Medulla oblongata (tissue), 1 donor: ENCODE results near the gene SGSM2.
"Not testable (repeated sequence)": the region's sequence is repeated elsewhere in the genome, so short reads cannot be mapped to it uniquely, and the experiment has no call there.

ENCODE experiments used
- DNase-seq: peaks from one replicate; pipeline ENCODE4 v3.0.0-alpha.2; 2015; ENCODE audit errors: extremely low spot score

The SGSM2 gene, protein sequence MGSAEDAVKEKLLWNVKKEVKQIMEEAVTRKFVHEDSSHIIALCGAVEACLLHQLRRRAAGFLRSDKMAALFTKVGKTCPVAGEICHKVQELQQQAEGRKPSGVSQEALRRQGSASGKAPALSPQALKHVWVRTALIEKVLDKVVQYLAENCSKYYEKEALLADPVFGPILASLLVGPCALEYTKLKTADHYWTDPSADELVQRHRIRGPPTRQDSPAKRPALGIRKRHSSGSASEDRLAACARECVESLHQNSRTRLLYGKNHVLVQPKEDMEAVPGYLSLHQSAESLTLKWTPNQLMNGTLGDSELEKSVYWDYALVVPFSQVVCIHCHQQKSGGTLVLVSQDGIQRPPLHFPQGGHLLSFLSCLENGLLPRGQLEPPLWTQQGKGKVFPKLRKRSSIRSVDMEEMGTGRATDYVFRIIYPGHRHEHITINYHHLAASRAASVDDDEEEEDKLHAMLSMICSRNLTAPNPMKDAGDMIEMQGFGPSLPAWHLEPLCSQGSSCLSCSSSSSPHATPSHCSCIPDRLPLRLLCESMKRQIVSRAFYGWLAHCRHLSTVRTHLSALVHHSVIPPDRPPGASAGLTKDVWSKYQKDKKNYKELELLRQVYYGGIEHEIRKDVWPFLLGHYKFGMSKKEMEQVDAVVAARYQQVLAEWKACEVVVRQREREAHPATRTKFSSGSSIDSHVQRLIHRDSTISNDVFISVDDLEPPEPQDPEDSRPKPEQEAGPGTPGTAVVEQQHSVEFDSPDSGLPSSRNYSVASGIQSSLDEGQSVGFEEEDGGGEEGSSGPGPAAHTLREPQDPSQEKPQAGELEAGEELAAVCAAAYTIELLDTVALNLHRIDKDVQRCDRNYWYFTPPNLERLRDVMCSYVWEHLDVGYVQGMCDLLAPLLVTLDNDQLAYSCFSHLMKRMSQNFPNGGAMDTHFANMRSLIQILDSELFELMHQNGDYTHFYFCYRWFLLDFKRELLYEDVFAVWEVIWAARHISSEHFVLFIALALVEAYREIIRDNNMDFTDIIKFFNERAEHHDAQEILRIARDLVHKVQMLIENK

DNA sequence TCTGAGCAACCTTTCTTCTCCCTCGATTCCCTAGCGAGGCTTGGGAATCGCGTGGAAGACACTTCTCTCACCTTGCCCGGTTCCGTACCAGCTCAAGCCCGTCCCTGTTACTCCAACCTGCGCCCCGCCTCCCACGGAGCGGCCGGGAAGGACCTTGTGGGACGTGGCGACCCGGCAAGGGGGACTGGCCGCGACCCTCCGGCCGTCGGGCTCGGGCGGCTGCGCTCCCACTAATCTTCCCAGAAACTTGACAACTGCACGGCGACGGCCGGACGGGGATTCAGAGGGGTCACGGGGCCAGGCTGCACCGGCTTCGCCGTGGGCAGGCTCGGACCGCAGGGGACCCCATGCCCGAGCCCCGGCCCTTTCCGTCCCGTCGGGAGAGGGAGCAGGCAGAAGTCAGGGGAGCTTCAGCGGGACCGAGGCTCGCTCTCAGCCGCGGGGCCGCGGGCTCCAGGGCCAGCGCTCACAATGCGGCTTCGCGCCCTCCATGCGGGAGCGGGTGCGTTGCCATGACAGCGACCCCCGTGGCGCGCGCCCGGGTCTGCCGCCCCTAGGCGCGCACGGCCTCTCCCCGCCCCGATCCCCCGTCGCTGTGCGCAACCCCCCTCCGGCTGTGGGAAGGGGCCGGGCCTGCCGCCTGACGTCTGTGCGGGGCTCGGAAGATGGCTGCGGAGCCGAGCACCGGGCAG lies at the start of gene SGSM2:
SGSM2 (plus strand) TSS at position 650 of the 692 bp plus-strand sequence. CDS start 188 bp downstream, outside the sequence.
- DNase-seq, result peak; percentile 50

DNA sequence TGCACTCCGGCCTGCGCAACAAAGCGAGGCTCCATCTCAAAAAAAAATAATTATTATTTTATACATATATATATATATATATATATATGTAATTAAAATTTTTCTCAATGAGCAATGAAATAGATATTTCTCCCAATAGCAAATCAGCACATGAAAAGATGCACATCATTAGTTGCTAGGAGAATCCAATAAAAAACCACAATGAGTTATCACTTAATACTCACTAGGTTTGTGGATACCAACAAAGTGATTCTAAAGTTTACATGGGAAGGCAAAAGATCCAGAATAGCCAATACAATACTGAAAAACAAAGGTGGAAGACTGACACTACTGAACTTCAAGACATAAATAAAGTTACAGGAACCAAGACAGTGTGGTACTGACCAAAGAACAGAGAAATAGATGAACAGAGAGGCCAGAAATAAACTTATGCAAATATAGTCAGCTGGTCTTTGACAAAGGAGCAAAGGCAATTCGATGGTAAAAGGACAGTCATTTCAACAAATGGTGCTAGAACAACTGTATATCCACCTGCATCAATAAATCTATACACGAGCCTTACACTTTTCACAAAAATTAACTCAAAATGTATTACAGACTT lies 47.3 kb upstream of the SGSM2 start:
- no peak for DNase-seq

DNA sequence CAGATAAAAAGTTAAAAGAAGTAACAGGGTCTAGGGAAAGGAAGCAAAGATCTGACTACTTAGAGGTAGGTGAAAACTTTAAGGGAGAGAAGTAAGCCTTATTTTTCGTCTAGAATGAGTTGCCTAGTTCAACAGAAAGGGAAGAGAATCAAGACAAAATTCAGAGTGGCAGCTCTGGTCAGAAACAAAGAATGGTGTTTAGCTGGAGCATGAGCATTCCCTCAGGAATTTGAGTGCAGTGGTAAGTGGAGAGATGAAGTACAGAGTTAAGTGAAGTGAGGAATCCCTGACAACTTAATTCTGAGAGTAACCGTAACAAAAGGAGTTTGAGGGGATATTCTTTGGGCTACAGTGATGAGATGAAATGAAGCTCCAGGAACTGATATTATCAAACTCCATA lies 45.2 kb upstream of the SGSM2 start:
- DNase-seq, result no peak

DNA sequence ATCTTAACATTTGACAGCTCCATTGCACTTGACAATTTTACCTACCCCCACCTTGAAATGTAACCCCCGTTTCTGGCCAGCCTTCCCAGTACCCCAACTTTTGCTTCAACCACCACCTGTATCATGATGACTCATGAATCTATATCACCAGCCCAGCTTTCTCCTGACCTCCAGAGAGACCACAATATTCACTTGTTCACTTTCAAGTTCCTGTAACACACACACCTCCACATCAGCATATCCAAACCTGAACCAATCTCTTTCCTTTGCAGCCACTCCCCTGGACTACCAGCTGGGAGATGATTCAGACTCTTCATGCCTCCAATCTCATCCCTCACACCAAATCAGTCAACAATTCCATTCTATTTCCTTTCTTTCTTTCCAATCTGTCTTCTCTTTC lies 41.7 kb upstream of the SGSM2 start:
- DNase-seq, result no peak

DNA sequence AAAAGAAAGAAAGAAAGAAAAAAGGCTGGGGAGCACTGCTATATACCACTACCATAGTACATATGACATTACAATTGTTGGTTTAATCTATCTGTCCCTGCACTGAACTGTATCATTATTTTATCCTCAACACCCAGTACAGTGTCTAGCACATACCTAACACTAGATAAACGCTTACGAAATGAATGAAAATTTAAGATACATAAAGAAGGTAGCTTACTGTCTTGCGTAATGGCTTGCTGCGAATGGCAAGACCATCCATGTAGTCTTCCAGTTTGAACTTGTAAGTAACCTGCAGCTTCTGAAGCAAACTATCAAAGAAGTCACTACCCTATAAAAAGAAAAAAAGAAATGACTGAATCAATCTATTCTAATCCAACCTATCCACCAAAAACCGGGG lies 40.3 kb upstream of the SGSM2 start:
- no peak for DNase-seq

DNA sequence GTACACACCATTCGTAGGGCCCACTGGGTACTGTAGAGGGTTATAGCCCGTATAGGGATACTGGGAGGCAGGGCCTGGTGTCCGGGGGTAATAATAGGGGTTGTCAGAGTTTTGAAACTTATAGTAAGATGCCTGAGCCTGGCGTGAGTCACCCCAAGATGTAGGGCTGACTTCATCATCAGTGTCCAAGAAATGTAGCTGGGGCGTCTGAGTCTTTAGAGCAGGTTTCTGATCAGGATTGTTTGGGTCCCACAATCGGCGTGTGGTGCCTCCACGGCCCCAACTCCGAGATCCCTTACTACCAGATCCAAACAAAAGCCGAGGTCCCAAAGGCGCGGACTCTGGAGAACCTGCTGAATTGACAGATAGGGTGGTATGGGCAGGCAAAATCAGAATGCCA lies 38.2 kb upstream of the SGSM2 start:
- DNase-seq, result no peak

DNA sequence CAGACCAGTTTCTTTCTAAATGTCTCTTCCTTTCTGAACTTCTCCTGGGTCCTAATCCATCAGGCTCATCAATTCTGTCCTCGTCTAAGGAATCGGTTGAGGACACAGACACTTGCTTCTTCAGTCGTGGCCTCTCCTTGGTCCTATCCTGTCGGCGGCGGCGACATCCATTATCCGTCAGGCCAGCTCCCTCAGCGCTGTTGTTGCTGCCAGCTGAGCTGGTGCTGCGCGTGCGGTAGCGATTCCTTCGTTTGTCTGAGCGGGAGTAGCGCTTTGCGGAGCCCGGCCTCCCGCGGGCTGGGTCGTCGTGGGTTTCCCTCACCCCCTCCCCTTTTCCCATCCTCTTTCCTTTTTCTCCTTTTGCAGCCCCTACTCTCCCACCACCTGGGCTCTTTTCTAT lies 37.5 kb upstream of the SGSM2 start:
- DNase-seq, result no peak

DNA sequence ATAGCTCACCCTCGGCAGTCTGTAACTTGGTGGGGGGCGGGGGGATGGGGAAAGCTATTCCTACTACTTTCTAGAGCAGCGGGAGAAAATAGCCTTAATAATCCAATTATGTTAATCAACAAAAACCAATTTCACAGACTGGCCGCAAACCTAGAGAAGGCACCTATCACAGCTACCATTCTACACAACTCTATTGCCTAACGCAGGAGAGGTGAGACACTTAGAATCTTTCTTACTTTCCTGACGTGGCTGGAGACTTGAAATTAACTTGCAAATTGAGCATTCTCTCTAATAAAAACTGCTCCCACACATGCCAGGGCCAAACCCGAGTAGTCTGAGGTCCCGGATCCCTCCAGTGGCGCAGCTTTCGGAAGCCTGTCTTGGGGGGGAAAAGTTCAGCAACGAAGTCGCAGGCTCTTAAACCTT lies 34.5 kb upstream of the SGSM2 start:
- DNase-seq, result no peak

DNA sequence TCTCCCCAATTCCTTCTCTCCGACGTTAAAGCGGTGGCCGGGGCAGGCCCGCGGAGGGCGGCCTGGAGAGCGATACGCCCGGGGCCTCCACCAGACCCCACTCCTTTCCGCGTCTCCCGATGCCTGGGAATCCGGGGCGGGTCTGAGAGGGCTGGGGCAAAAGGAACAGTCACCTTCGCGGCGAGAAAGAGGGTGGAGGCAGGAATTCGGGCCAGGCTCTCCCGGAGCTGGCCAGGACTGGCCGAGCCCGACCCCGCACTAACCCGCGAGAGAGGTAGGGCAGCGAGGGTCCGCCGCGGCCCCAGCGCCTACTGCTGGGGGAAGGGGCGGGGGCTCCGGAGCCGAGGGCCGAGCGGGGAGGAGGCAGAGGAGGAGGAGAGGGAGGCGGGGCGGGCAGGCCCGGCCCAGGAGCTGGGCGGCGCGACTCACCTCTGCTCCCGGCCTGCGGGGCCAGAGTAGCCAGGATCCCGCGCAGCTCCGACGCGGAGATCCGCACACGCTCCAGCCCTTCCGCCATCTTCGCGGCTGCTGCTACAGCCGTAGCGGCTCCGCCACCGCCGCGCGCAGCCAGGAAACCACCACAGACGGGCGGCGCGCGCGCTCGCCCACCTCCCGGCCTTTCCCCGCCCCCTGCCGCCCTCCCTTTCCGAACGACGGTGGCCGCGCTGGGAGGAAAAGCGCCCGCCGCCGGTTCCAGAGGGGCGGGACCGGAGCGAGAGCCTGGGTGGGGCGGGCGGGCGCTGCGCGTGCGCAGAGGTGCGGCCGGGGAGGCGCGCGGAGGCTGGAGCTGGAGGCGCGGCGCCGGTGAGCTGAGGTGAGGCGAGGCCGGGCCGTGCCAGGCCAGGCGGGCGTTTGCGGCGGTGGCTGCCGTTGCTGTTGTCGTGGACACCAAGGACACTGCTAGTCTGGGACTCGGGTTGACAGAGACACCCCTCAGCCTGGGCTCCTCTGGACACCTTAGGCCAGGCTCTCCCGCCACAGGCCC lies 33.8 kb upstream of the SGSM2 start, which contains the start of the genes SMG6 and SRR:
SMG6 (minus strand) TSS at position 582 of the 985 bp plus-strand sequence; CDS start at position 517, 65 bp downstream.
SRR (plus strand) TSS at position 747 of the 985 bp plus-strand sequence. CDS start 11,611 bp downstream, outside the sequence.
- peak; percentile 92 for DNase-seq

DNA sequence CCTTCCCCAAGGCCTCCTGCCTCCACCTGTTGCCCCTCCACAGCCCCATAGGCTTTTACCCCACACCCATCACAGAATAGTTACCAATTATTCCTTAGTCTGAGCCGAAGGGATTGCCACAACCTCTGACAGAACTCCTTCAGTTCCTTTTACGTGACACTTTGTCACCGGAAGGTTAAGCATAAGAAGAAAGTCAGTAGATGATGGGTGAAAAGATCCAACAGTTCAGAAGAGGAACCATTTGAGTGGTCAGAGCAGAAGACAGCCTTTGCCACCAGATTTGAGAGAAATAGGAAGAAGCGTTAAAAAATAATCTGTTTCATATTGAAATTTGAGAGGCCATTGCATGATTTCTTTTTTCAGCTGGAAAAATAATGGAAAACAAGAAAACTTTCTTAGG lies 32.4 kb upstream of the SGSM2 start:
- DNase-seq, result no peak

DNA sequence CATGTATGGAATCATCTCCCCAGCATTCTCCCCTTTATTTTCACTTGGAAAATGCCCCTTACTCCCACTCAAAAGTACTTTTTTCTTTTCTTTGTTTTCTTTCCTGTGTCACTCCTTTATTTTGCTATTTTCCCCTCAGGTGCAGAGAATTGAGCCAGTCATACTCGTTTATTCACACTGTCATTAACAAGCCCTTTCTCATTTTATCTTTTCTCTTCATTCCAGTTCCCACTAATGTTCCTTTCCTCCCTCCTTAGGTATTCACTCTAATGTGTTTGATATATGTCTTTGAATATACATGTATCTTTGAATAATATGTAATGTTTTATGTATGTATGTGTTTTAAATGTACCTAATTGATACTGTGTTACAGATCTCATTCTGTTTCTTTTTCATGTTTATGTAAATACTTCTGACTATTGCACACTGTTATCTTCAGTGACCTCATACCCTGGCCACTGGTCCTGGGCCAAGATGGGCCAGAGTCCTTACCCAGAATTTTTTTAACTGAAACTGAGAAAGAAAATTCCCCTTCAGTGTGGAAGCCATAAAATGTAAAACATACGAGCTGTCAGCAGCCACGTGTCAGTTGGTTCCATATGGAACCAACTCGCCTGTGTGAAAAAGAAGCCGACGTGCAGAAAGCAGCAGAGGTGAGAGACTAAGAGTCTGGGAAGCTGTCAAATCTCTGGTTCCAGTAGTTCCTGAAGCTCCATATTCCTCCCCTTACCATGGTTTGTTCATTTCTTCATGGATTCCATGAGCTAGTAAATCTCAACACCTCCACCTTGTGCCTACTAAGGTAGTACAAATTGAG lies 27.8 kb upstream of the SGSM2 start:
- DNase-seq, result no peak

DNA sequence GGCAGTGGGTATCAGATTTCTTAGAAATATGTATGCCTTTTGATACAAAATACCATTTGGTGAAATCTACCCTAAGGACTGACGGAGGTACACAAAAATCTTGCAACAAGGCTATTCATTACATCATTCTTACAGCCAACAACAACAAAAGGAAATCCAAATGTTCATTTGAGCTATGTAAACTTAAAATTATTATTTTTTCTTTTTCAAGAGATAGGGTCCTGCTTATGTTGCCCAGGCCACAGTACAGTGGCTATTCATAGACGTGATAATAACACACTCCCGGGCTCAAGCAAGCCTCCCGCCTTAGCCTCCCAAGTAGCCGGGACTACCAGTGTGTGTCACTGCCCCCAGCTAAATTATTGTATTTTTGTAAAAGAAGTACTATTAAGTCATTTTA lies 24.6 kb upstream of the SGSM2 start:
- DNase-seq, result no peak

DNA sequence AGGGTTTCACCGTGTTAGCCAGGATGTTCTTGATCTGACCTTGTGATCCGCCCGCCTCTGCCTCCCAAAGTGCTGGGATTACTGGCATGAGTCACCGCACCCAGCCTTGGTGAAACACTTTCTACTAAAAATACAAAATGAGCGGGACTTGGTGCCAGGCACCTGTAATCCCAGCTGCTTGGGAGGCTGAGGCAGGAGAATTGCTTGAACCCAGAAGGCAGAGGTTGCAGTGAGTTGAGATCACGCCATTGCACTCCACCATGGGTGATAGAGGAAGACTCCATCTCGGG lies 20.4 kb upstream of the SGSM2 start:
- DNase-seq, result not testable (repeated sequence)

DNA sequence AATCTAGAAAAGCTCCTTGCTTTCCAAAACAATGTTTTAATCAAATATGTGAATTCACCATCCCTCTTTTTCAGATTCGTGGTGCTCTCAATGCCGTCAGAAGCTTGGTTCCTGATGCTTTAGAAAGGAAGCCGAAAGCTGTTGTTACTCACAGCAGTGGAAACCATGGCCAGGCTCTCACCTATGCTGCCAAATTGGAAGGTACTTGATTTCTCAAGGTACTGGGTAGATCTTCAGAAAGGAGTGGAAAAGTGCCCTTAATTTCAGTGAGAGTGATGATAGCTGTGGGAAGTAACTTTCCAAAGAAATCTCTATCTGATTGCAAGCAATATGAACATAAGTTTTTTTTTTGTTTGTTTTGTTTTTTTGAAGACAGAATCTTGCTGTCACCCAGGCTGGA lies 19.5 kb upstream of the SGSM2 start:
- DNase-seq, result no peak

DNA sequence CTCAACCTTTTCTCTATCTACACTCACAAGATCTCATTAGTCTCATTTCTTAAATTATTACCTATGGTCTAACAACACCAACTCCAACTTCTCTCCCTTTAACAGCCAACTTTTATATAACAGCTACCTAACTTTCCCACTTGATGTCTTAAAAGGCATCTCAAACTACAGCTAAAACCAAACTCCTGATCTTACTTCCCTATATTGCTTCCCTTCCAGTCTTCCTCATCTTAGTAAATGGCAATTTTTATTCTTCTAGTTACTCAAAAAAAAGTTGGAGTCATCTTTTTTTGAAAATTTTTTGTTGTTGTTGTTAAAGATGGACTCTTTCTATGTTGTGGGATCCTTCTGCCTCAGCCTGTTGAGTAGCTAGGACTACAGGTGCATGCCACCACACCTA lies 18.2 kb upstream of the SGSM2 start:
- no peak for DNase-seq

DNA sequence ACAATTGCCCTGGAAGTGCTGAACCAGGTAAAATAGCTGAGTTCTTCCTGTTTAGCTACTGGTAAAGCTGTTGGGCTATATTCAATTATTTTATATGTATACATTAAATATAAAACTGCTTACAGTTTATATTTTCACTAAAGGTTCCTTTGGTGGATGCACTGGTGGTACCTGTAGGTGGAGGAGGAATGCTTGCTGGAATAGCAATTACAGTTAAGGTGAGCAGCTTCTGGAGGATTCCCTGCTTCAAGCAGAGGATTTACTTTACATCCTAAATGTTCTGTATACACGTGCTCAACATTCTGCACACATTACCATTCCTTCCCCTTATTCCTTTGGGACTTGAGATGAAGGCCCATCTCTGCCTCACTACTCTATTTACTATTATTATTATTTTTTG lies 15.9 kb upstream of the SGSM2 start:
- no peak for DNase-seq

DNA sequence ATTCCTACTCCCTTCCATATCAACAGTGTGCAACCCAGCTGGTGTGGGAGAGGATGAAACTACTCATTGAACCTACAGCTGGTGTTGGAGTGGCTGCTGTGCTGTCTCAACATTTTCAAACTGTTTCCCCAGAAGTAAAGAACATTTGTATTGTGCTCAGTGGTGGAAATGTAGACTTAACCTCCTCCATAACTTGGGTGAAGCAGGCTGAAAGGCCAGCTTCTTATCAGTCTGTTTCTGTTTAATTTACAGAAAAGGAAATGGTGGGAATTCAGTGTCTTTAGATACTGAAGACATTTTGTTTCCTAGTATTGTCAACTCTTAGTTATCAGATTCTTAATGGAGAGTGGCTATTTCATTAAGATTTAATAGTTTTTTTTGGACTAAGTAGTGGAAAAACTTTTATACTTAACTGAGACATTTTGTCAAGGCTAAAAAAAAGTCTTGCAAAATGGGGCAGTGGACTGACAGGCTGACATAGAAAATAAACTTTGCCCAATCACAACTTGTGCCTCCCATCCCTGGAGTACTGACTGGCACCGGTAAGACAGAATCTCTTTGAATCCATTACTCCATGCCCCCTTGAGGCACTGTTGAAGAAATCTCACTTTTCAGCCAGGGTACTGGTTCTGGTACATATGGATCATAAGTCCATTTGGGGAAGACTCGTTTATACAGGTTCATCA lies 13.5 kb upstream of the SGSM2 start:
- DNase-seq, result no peak

DNA sequence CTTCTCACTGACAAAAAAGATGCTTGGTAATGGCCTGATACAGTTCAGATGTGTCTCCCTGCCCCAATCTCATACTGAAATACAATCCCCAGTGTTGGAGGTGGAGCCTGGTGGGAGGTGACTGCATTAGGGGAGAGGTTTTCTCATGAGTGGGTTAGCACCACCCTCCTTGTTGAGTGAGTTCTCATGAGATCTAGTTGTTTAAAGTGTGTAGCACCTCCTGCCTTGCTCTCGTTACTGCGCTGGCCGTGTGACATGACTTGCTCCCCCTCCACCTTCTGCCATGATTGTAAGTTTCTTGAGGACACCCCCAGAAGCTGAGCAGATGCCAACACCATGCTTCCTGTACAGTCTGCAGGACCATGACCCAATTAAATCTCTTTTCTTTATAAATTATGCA lies 6.0 kb upstream of the SGSM2 start:
- no peak for DNase-seq

DNA sequence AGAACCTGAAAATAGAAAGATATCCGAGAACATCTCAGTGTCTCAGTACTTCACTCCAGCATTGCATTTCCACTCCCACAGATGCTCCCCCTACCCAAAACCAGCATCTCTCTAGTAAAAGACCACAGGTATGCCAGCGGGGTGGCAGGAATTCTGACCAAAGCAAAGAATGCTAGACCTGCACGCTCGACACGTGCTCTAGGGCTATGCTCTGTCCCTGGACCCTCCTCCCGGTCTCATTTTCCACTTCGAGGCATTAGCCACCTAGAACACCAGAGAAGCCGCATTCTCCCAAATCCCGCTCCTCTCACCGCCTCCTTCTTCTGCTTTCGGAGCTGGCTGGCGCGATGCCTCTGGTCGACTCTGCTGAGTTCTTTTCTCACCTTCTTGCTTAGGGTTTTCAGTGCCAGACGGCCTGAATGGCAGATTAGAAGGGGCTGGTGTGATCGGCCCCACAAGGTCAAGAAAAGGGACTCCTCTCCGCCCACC lies 1.5 kb upstream of the SGSM2 start:
- DNase-seq, result peak; percentile 14
